ENCODE results near the gene ACIN1.
"Not testable (repeated sequence)": the region's sequence is repeated elsewhere in the genome, so short reads cannot be mapped to it uniquely, and the experiment has no call there.

Gene ACIN1

DNA sequence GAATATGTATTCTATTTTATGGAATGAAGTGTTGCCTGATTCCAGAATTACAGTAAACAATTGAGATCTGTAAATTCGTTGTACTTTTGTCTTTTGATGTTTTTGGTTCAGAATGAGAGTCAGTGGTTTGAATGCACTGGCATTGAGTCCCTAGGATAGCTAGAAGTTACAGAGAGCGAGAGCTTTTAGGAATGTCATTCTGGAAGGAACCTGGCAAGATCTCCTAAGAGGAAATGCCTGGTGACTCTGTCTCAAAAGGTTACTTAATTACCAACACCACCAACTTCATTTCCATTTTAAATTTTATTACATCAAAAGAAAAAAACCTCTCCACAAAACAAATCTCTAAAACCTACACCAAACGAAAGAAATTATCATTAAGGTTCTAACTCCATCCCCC, 30.1 kb upstream of the ACIN1 start:
- DNase-seq (ENCODE audit: low read depth in 1 of 2, low spot score in 1 of 2) = no peak

DNA sequence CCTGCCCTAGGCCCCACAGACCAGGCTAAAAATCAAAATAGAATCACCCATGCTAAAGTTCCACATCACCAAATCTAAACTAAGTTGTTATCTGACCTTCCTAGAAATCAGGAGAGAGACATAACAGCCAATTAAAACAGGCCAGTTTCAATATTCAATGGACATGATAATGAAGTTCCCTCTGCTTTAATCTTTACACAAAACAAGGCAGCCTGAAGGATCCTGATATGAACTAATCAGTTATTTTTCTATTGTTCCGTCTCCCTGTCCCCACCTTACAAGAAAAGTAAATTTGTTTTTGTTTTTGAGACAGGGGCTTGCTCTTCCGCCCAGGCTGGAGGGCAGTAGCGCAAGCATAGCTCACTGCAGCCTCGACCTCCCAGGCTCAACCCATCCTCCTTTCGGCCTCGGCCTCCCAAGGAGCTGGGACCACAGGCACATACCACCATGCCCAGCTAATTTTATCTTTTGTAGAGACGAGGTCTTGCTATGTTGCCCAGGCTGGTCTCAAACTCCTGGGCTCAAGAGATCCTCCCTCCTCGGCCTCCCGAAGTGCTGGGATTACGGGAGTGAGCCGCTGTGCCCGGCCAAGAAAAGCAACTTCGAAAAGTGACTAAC, 29.5 kb upstream of the ACIN1 start:
- DNase-seq (ENCODE audit: low read depth in 1 of 2, low spot score in 1 of 2) = no peak

DNA sequence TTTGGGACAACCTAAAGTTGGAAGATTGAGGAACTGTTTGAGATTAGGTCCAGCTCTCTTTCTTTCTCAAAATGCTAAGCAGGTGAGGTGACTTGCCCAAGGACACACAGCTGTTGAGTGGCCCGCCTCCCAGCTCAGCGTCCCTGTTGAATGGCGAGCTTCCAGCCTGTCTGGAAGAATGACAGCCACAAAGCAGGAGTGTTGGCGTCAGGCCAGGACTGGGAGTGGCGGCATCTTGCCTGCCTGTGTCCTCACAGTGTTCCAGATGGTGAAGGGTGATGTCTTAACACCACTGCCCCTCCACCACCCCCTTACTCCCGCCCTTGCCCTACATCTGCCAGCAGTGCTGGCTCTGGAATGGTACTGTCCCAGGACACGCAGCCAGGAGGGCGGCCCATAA, 28.5 kb upstream of the ACIN1 start:
- no peak for DNase-seq (ENCODE audit: low read depth in 1 of 2, low spot score in 1 of 2)

DNA sequence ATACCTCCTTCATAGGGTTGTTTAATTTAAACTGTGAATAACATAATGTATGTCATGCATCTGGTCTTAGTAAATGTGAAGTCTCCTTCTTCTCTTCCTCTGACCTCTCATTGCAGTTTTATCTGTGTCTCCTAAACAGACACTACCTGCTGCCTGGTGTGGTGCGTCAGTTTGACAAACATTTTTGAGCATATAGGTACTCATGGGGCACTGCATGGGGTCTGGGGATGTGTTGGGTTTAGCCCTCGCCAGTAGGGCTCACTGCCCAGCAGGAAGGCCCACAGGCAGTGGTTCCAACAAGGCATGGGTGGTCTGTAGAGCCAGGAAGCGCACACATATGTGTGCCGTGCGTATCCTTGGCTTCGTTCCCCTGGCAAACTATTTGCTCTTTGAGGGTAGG, 27.1 kb upstream of the ACIN1 start:
- DNase-seq (ENCODE audit: low read depth in 1 of 2, low spot score in 1 of 2) = no peak

DNA sequence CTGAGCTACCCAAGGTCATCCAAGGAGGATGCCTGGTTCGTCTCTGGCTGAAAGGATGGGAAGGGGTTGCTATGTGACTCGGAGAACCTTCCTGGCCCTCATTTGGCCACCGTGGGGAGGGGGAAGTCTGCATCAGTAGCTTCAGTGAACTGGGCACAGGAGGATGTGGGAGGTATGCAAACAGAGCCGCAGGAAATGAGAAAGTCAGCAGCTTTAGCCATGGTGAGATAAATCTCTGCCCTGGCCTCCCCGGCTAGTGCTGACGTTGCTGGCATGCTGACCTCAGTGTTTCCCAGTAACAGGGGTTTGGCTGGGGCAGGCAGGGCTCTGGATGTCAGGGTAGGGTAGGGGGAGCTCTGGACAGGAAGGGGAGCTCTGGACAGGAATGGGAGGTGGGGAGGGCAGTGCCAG, 26.4 kb upstream of the ACIN1 start:
- DNase-seq (ENCODE audit: low read depth in 1 of 2, low spot score in 1 of 2) = no peak

DNA sequence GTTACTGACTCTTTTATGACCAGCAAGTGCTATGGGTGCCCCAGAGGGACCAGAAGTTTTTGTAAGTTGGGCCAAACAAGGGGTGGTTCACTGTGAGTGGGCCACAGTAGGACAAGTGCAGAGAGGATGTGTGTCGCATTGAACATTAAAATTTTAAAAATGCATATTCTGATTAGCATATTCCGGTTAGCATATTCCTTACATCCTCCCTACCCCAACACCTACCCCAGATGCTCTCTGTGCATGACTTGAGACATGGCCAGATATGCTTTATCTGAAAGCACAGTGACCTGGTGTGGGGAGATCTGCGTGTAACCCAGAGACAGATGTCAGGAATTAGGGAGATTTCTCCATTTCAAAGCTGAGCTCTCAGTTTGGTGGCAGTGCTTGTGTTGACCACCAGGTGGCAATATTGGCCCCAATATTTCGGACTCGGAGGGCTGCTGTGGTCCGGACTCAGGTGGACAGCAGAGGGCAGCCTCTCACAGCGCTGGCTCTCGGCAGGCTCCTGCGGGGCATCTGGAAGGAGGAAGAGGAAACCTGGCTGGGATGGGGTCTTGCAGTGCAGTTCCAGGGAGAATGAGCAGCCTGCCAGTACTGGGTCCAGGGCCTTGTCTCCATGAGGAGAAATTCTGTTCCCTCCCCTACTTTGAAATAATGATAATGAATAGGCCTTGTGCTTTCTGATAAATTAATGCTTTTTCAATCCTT, 25.8 kb upstream of the ACIN1 start:
- DNase-seq (ENCODE audit: low read depth in 1 of 2, low spot score in 1 of 2) = peak; percentile 57 to 73

DNA sequence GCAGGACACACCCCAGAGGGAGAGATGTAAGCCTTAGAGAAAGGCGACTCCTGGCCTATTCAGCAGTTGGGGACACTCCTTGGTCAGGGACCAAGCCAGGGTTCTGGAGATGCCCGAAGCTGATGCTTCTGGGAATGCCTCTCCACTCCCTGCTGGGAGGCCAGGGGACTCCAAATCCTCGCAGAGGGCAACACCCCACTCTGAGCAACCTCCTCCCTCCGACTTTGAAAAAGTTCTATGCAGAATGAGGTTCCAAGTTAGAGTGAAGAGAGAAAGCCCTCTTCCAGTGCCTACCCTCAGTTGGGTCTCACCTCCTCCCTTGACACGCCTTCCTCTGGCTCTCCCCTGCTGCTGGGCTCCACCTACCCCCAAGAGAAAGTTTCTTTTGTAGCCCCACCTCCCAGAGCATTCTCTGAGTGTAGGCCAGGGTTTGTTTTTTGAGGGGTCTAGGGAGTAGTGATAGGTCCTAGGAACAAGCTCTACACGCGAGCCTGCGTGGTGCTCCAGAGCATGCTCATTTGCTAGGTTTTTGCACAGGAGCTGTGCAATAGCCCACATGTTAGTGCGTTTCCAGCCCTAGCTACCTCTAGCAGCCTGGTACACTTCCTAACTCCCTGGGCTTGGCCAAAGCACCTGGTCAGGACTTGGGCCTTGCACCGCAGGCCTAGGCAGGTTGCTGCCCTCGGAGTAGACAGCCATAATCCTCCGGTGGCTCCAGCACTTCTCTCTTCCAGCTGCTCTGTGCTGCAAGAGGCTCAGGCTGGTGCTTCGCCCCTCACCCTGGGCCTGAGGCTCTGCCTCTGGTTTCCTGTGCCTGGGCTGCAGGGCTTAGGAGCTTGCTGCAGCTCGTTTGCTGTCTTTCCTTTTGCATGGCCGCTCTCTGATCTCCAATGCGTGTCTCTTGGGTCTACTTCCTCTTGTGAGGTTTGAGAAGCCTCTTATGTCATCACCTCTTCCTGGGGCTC, 24.7 kb upstream of the ACIN1 start:
- DNase-seq (ENCODE audit: low read depth in 1 of 2, low spot score in 1 of 2) = peak; percentile 11 to 14

DNA sequence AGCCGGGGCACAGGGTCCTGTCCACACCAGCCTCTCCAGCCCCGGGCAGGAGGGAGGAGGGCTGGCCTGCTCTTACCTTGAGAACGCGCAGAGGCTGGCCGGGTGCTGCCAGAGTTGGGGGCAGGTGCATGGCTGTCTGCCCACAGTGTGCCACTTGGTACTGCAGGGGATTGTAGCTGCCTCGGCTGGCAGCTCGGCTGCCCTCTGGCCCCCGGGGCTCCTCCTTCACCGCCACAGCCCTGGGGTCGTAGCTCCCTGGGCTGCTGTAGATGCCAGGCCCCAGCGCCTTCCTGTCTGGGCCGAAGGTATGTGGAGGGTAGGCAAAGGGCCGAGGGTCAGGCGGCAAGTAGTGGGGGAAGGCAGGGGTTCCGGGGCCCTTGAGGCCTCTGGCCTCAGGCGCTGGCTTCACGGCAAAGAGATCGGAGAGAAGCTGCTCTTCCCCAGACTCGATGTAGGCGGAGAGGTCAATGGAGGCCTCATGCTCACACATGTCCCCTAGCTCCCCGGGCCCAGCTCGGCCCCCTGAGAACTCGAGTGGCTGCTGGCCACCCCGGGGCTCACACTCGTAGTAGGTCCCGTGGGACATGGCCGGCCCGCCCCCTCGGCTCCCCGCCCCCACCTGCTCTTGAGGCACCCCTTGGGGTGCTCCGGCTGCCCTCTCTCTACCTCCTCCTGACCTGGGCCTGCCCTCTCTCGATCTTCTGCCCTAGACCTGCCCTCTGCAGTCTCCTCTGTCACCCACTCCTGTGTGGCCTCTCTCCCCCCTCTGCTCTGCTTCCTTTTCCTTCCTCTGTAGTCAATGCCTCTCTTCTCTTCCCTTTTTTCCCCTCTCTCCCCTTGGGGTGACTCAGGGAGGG, 23.8 kb upstream of the ACIN1 start, which contains the start of gene CEBPE:
TSS of gene CEBPE (minus strand) at position 750 of the 857 bp plus-strand sequence. CDS start at position 586, 164 bp downstream.
- DNase-seq (ENCODE audit: low read depth in 1 of 2, low spot score in 1 of 2) = no peak

DNA sequence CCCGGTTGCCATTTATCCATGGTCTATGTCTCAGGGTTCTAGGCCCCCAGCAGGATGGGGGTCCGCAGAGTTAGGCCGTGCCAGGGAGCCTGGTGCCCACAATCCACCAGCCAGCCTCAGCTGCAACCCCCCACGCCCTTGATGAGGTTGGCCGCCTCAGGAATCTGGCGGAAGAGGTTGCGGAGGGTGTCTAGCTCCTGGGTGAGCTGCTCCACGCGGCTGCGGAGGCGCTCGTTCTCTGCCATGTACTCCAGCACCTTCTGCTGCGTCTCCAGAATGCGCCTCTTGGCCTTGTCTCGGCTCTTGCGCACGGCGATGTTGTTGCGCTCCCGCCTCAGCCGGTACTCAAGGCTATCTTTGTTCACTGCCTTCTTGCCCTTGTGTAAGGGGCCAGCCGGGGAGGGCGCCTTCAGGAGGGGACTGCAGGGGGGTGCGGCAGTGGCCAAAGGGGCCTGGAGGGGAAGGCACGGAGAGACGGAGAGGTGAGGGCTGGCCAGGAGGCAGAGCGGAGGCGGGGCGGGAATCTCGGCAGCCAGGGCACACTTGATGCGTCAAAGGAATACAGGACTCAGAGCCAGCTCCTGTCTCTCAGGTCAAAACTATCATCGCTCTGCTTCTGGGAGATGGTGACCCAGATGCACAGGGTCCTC, 22.6 kb upstream of the ACIN1 start:
- no peak for DNase-seq (ENCODE audit: low read depth in 1 of 2, low spot score in 1 of 2)

DNA sequence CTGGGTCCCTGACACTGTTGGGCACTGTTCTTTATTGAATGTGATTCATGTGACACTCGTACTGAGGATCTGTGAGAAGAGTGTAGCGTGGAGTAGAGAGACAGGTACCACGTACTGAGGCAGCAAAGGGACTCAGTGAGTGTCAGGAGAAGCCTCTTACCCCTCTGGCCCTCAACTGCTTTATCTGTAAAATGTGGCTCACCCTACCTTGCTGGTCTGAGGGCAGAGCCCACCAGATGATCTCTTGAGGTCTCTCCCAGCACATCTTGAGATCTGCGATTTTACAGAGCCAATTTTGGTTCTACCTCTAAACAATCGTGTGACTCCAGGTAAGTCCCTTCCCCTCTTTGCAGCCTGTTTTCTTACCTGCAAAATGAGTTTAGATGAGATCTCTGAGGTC, 21.0 kb upstream of the ACIN1 start:
- no peak for DNase-seq (ENCODE audit: low read depth in 1 of 2, low spot score in 1 of 2)

DNA sequence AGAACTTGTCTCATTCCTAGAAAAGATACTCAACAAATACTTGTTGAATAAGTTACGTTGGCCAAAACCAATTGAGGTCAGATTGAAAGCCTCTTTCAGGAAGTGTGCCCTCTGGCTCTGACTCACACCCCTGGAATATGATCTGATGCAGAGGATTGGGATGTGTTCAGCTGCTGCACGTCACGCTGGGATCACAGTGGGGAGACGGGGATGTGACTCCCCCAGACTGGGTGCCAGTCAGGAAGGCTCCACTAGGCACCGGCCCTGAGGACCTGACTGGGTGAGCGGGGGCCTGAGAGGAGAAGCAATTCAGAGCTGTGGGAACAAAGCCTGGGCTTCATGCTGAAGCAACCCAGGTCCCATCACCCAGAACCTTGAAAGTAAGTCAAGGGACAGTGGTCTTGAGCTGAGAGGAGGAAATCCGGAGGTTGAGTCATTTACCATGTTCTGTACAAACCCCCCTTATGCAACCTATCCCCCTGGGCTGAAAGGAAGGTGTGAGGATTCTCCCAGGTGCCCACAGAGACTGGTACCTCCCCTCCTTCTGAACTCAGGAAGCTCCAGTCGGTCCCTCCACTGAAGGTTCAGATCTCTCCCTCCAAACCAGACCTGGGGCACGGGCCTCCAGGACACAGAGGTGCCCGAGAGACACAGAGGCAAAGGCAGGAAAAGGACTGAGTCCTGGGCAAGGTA, 20.2 kb upstream of the ACIN1 start:
- no peak for DNase-seq (ENCODE audit: low read depth in 1 of 2, low spot score in 1 of 2)

DNA sequence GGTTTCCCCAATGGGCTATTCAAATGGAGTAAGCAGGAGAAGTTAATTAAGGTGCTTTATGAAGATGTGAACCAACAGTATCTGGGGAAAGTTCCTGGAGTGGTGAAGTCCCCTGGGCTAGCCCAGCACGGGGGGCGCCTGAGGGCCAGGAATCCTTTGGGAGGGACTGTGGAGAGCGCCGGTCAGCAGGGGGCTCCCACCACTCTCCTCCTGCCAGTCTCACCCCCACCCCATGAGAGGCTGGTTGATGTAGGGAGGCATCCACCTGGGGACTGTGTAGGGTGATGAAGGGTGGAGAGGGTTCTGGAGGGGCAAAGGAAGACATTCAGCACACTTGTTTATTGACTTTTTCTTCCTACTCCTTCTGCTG, 19.7 kb upstream of the ACIN1 start:
- no peak for DNase-seq (ENCODE audit: low read depth in 1 of 2, low spot score in 1 of 2)

DNA sequence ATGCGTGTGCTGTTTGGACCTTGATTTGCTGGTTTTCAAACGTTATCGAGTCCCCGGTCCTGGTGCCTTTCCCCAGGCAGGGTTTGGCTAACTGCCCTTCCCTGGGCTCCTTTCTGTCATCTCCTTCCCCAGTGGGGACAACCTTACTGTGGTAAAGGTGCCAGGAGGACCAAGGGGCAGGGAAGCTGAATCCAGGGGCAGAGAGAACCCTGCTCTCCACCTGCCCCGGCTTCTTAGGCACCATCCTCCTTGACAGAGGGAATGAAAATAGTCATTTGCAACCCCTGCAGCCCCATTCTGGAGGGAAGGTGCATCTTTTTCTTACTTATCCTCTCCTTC, 19.2 kb upstream of the ACIN1 start:
- DNase-seq (ENCODE audit: low read depth in 1 of 2, low spot score in 1 of 2) = no peak

DNA sequence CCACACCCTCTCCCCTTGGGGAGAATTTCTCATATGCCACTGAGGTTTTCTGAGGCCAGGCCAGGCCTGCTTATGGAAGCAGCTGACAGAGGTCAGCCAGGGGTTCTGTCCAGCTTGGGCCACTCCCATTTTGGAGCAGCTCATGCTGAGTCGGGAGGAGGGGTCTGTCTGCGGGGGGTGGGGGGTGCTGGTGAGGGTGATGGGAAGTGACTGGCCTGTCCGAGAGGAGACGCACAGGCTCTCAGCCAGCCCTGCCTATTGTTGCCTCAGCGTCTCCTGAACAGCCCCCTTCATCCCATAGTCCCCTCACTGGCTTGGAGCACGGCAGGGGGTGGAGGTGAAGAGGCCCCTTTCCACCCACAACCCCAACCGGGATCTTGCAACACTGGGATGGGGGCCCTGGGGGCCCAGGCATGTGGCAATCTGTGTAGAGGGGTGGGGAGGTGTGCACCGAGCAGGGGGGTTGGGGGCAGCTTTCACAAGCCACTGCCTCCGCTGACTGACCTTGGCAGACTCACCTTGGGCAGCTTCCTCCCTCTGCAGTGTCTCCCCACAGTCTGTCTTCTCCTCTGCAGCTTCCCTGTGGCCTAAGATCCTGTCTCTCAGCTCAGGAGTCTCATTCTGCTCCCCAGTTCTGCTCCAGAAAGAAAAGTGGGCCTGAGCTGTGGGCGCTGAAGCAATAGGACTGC, 18.6 kb upstream of the ACIN1 start:
- no peak for DNase-seq (ENCODE audit: low read depth in 1 of 2, low spot score in 1 of 2)

DNA sequence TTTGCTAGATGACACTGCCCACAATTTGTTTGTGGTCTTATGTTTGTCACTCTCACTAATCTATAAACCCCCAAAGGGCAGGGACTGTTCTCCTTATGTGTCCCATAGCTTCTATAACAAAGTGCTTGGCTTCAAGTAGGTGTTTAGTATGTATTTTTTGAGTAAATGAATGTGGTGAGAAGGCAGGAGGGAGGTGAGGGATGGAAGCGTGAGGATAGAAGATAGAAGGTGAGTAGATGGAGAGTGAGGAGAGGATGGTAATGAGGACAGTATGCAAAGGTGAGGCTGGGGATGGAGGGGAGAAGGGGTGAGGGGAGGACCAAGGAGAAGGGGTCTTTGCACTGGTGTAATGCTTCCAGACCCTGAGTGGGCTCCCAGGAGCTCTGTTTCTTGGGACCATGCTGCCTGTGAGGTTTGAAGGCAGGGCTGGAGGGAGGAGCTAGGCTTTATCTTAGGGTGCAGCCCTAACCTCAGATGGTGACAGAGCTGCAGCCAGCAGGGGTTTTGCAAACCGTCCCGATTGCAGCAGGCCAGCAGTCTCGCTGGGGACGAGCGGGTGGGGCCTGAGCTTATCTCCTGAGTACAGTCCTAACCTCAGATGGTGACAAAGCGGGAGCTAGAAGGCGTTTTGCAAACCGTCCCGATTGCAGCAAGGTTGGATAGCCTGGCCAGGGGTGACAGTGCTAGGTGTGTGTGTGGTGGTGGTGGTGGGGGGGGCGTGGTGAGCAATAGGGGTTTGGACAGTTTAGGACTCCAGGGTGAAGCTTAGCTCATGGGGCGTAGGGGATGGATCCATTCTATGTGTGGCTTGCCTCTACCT, 17.6 kb upstream of the ACIN1 start:
- no peak for DNase-seq (ENCODE audit: low read depth in 1 of 2, low spot score in 1 of 2)

DNA sequence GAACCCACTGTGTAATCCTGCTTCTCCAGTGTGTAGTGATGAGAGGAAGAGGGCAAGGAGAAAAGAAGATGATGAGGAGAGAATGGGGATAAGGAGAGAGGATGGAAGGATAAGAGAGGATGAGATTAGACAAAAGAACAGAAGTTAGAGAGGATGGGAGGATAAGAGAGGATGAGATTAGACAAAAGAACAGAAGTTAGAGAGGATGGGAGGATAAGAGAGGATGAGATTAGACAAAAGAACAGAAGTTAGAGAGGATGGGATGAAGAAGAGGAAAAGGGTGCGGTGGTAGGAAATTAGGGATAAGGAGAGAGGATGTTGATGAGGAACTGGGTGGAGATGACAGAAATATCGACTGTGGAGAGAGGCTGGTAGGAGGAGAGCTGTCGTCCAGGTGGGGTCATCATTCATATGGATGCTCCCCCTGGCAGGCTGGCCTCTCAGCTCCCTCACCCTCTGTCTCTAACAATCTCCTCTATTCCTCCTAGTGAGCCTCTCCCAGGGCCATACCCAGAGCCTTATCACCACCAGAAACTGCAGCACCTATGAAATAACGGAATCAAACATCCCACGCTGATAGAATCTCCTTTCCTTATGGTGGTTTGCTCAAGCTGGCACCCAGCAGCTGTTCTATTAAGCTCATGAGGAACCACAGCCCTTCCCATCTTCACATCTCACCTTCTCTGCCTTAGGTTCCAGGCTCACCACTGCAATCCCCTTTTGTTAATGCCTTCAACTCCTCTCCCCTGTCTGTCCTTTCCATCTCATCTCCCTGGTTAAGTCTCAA, 15.8 kb upstream of the ACIN1 start:
- no peak for DNase-seq (ENCODE audit: low read depth in 1 of 2, low spot score in 1 of 2)

DNA sequence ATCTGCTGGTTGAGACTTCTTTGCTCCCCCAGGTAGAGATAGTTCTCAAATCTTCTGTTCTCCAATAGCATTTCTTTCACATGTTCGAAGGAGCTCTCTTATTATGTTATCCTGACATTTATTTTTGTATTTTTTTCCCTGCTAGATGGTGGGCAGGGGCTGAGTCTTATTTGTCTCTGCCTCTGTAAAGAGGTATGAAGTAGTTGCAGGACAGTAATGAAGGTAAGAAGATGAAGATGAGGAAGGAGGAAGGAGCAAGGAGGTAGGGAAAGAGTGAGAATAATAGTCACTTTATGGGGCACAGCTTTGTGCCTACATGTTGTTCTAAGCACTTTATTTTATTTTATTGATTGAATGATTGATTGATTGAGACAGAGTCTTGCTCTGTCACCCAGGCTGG, 14.8 kb upstream of the ACIN1 start:
- no peak for DNase-seq (ENCODE audit: low read depth in 1 of 2, low spot score in 1 of 2)

DNA sequence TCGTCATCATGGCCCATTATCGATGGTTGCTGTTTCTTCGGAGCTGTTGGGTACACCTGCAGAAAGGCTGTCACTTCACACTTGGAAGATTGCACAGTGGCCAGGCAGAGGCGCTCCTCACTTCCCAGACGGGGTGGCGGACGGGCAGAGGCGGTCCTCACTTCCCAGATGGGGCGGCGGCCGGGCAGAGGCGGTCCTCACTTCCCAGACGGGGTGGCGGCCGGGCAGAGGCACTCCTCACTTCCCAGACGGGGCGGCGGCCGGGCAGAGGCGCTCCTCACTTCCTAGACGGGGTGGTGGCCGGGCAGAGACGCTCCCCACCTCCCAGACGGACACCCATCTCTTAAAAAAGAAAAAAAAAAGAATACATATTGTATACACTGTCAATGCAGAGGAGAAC, 13.2 kb upstream of the ACIN1 start:
- not testable (repeated sequence) for DNase-seq (ENCODE audit: low read depth in 1 of 2, low spot score in 1 of 2)
